GM21367 (cell line): ENCODE data around the gene MAPK8IP3.

Experiments used
- ATAC-seq: cut with Tn5 transposase; IDR thresholded peaks from one replicate; pipeline ENCODE4 v1.9.1; 2021; ENCODE audit not compliant: unreplicated experiment

Gene MAPK8IP3

GRCh38 chr16:1705688-1706385 is at the start of gene MAPK8IP3:
MAPK8IP3 (plus strand) TSS chr16:1706195; CDS start chr16:1706340, 145 bp downstream.
- peak; percentile 60 for ATAC-seq

GRCh38 chr16:1656808-1657617 is 49.0 kb upstream of the MAPK8IP3 start:
- ATAC-seq = no peak

- ATAC-seq = no peak
These were observed 48.2 kb upstream of the MAPK8IP3 start for GRCh38 chr16:1657841-1658240.

- no peak for ATAC-seq
These were observed 47.0 kb upstream of the MAPK8IP3 start for GRCh38 chr16:1659031-1659430.

GRCh38 chr16:1661826-1662225 is 44.2 kb upstream of the MAPK8IP3 start:
- ATAC-seq = no peak

- no peak for ATAC-seq
These were observed 43.5 kb upstream of the MAPK8IP3 start for GRCh38 chr16:1662543-1662942.

- ATAC-seq = no peak
These were observed 40.2 kb upstream of the MAPK8IP3 start for GRCh38 chr16:1665829-1666228.

GRCh38 chr16:1666316-1666715 is 39.7 kb upstream of the MAPK8IP3 start:
- no peak for ATAC-seq

GRCh38 chr16:1667271-1667670 is 38.7 kb upstream of the MAPK8IP3 start:
- ATAC-seq = no peak

- no peak for ATAC-seq
These were observed 38.1 kb upstream of the MAPK8IP3 start for GRCh38 chr16:1667916-1668315.

- ATAC-seq = no peak
These were observed 37.2 kb upstream of the MAPK8IP3 start for GRCh38 chr16:1668612-1669319.

- no peak for ATAC-seq
These were observed 36.3 kb upstream of the MAPK8IP3 start for GRCh38 chr16:1669698-1670097.

GRCh38 chr16:1670371-1670770 is 35.6 kb upstream of the MAPK8IP3 start:
- ATAC-seq = no peak

GRCh38 chr16:1670866-1671265 is 35.1 kb upstream of the MAPK8IP3 start:
- ATAC-seq = no peak

- no peak for ATAC-seq
These were observed 32.4 kb upstream of the MAPK8IP3 start for GRCh38 chr16:1673424-1674151.

- no peak for ATAC-seq
These were observed 31.7 kb upstream of the MAPK8IP3 start for GRCh38 chr16:1674306-1674705.

- no peak for ATAC-seq
These were observed 31.0 kb upstream of the MAPK8IP3 start for GRCh38 chr16:1674751-1675664.

GRCh38 chr16:1676661-1677060 is 29.3 kb upstream of the MAPK8IP3 start:
- ATAC-seq = no peak

- no peak for ATAC-seq
These were observed 28.7 kb upstream of the MAPK8IP3 start for GRCh38 chr16:1677339-1677738.

GRCh38 chr16:1677942-1678499 is 28.0 kb upstream of the MAPK8IP3 start, which contains the start of gene JPT2:
JPT2 (plus strand) TSS chr16:1678279; CDS start chr16:1678313, 34 bp downstream.
- ATAC-seq = peak; percentile 85
